K562 (cell line): Measurements from ENCODE around the gene SEPTIN1. TPM values are rescaled to one million over a fixed set of nuclear protein-coding genes. Genes with fewer than 3 reads are reported as not detected.
A peak's percentile ranks its signal among the peaks of the same experiment; 100 is the strongest.

ENCODE experiments used
- HINFP ChIP-seq: fragments of 450-650 bp; conservative IDR thresholded peaks from 2 replicates; pipeline ENCODE4 v1.6.1; 2016; ENCODE audit warnings: missing genetic modification characterization, low read depth, mild to moderate bottlenecking, control low read depth, missing compliant biosample characterization
- MEIS2 ChIP-seq: fragments of 450-650 bp; IDR thresholded peaks from 2 replicates; pipeline ENCODE4 v1.6.1; 2014; ENCODE audit warnings: mild to moderate bottlenecking; ENCODE audit not compliant: partially characterized antibody
- PHF20 ChIP-seq: fragments of 450-650 bp; IDR thresholded peaks from 2 replicates; pipeline ENCODE4 v1.6.1; 2018; ENCODE audit not compliant: partially characterized antibody
- RBBP5 ChIP-seq: fragments of 200-600 bp; sonication (generic); IDR thresholded peaks from 2 replicates; pipeline ENCODE4 v1.6.1; 2012; ENCODE audit warnings: borderline replicate concordance, mild to moderate bottlenecking, low read length, control low read depth, inconsistent platforms; ENCODE audit not compliant: insufficient read depth, poor library complexity, severe bottlenecking
- SRSF1 ChIP-seq: fragments of 200-400 bp; formaldehyde crosslinking; IDR thresholded peaks from 2 replicates; pipeline ENCODE4 v1.6.1; 2017; ENCODE audit warnings: mild to moderate bottlenecking, low read depth, low read length, moderate library complexity
- ZBTB7A ChIP-seq: IDR thresholded peaks from 2 replicates; pipeline ENCODE4 v1.6.1; 2011; ENCODE audit warnings: low read depth, mild to moderate bottlenecking, low read length, moderate library complexity, borderline replicate concordance; ENCODE audit not compliant: control insufficient read depth
- ZNF197 ChIP-seq: fragments of 200-800 bp; sonication (Bioruptor generic); IDR thresholded peaks from 2 replicates; pipeline ENCODE4 v1.6.1; 2016; ENCODE audit warnings: low read depth, missing genetic modification characterization, missing compliant biosample characterization
- polyA plus RNA-seq, 8 experiments: library from polyadenylated mRNA; depleted of rRNA in 4 of 8; stranded (reverse) in 5 of 8; unstranded in 3 of 8; fragments of >200 nt; fragmentation: Nextera tagmentation in 2 of 8; fragmentation: Illumina TruSeq in 1 of 8; extraction: Ambion mirVana in 2 of 8; extraction: Trizol in 1 of 8; gene quantifications; 2 replicates each; pipeline versions ENCODE4 v1.2.1 to v1.2.3, GENCODE V29; 2011 to 2014; ENCODE audit warnings: inconsistent platforms in 1 of 8, missing spikeins in 1 of 8
- total RNA-seq, 7 experiments: library from RNA; depleted of rRNA in 6 of 7; stranded (reverse); fragments of >200 nt in 6 of 7; fragmentation: Illumina TruSeq in 2 of 7; extraction: Trizol in 2 of 7; gene quantifications; 2 replicates each; pipeline versions ENCODE4 v1.2.1 to v1.2.3, GENCODE V29; 2011 to 2021; ENCODE audit warnings: low replicate concordance in 1 of 7
- TF ChIP-seq, protein P1 (sequence below): fragments of 250-450 bp; sonication (Bioruptor Pico); IDR thresholded peaks from 2 replicates; pipeline ENCODE4 v1.4.0; 2020
- TF ChIP-seq, protein P2 (sequence below): conservative IDR thresholded peaks from 2 replicates; pipeline ENCODE4 v1.6.1; 2011; ENCODE audit warnings: low read depth, mild to moderate bottlenecking, low read length; ENCODE audit not compliant: control insufficient read depth

Gene SEPTIN1
- total and polyA plus RNA-seq, 9 of the 15 experiments (the other 6 are each of a cell fraction or from before 2014, with no cell fraction given): 0.23 to 5.6 (median 1.7) TPM; not detected in 1

DNA sequence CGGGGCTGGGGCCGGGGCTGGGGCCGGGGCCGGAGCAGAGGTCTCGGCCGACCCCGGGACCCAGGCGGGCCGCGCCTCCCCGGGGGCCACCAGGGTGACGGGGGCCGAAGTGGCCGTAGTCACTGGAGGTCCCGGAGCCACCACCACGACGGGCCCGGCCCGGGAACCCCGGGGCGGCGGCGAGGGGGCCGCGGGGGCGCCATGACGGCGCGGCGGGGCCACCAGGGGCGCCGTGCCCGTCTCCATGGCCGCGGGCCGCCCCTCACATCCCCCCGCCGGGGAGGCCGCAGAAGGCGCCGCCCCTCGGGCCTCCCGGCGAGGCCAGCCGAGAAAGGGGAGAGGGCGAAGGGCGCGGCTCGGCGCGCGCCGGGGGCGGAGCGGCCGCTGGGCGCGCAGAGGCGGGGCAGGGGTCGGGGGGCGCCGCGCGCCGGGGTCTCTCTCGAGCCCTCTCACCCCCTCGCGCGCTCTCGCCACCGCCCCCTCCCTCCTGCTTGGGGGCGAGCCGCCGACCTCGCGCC lies 12.4 kb downstream of the SEPTIN1 start (continued):
- no peak for TF ChIP-seq HINFP (tag)
- no peak for TF ChIP-seq PHF20
- TF ChIP-seq ZBTB7A: peak; percentile 95
- TF ChIP-seq ZNF197 (CRISPR knock-in tag): no peak
- TF ChIP-seq RBBP5: peak; percentile 36
- TF ChIP-seq, protein P1, sequence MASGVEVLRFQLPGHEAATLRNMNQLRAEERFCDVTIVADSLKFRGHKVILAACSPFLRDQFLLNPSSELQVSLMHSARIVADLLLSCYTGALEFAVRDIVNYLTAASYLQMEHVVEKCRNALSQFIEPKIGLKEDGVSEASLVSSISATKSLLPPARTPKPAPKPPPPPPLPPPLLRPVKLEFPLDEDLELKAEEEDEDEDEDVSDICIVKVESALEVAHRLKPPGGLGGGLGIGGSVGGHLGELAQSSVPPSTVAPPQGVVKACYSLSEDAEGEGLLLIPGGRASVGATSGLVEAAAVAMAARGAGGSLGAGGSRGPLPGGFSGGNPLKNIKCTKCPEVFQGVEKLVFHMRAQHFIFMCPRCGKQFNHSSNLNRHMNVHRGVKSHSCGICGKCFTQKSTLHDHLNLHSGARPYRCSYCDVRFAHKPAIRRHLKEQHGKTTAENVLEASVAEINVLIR (CRISPR knock-in tag): no peak
- peak; percentile 38 for TF ChIP-seq MEIS2
- TF ChIP-seq, protein P2, sequence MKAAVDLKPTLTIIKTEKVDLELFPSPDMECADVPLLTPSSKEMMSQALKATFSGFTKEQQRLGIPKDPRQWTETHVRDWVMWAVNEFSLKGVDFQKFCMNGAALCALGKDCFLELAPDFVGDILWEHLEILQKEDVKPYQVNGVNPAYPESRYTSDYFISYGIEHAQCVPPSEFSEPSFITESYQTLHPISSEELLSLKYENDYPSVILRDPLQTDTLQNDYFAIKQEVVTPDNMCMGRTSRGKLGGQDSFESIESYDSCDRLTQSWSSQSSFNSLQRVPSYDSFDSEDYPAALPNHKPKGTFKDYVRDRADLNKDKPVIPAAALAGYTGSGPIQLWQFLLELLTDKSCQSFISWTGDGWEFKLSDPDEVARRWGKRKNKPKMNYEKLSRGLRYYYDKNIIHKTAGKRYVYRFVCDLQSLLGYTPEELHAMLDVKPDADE: 0 out of 2 replicates have a peak, but pooled peaks have one; percentile 32
- TF ChIP-seq SRSF1: no peak
